HUES48 (cell line): ENCODE results near the gene THEMIS2.

ENCODE experiments used
- H3K27ac ChIP-seq: one replicate; pipeline ENCODE4 v1.7.0; 2013; ENCODE audit warnings: low read depth, low read length, inconsistent platforms
- H3K27me3 ChIP-seq: 2 replicates; pipeline ENCODE4 v1.6.1; 2013; ENCODE audit warnings: mild to moderate bottlenecking, low read length; ENCODE audit not compliant: control insufficient read depth, insufficient read depth
- H3K36me3 ChIP-seq: 2 replicates; pipeline ENCODE4 v1.6.1; 2013; ENCODE audit warnings: low read length; ENCODE audit not compliant: control insufficient read depth, insufficient read depth
- H3K4me1 ChIP-seq: 2 replicates; pipeline ENCODE4 v1.6.1; 2013; ENCODE audit warnings: mild to moderate bottlenecking, low read length; ENCODE audit not compliant: control insufficient read depth, insufficient read depth
- H3K4me3 ChIP-seq: 2 replicates; pipeline ENCODE4 v1.5.1; 2013; ENCODE audit warnings: mild to moderate bottlenecking, low read depth, low read length
- H3K9ac ChIP-seq: 2 replicates; pipeline ENCODE4 v1.6.1; 2013; ENCODE audit warnings: mild to moderate bottlenecking, low read depth, low read length, moderate library complexity
- H3K9me3 ChIP-seq: 2 replicates; pipeline ENCODE4 v1.6.1; 2013; ENCODE audit warnings: low read length; ENCODE audit not compliant: control insufficient read depth, insufficient read depth

The THEMIS2 gene

GRCh38 chr1:27887215-27888021, 15.1 kb downstream of the THEMIS2 start:
- Histone ChIP-seq H3K9me3 (no peaks in the 10 kb centered on the region), H3K4me3 (no peak overlapping the region), H3K27ac (no peak overlapping the region), H3K4me1 (no peaks in the 10 kb centered on the region), H3K36me3 (peaks cover 81% of the 10 kb centered on the region), H3K27me3 (no peaks in the 10 kb centered on the region), H3K9ac (no peak overlapping the region)

- H3K9me3 ChIP-seq: no peaks in the 10 kb centered on the region
- H3K36me3 ChIP-seq: peaks cover 84% of the 10 kb centered on the region
- no peak overlapping the region for H3K27ac ChIP-seq
- H3K27me3 ChIP-seq: no peaks in the 10 kb centered on the region
- H3K9ac ChIP-seq: no peak overlapping the region
- no peak overlapping the region for H3K4me3 ChIP-seq
- no peaks in the 10 kb centered on the region for H3K4me1 ChIP-seq
Observed at GRCh38 chr1:27889506-27889905, 17.2 kb downstream of the THEMIS2 start.

- Histone ChIP-seq H3K27me3 (no peaks in the 10 kb centered on the region), H3K27ac (no peak overlapping the region), H3K9ac (no peak overlapping the region), H3K9me3 (no peaks in the 10 kb centered on the region), H3K4me1 (no peaks in the 10 kb centered on the region), H3K36me3 (peaks cover 82% of the 10 kb centered on the region), H3K4me3 (no peak overlapping the region)
Observed at GRCh38 chr1:27891196-27891889, 19.0 kb downstream of the THEMIS2 start.

GRCh38 chr1:27894521-27894920, 22.2 kb downstream of the THEMIS2 start:
- H3K27me3 ChIP-seq: no peaks in the 10 kb centered on the region
- no peaks in the 10 kb centered on the region for H3K4me1 ChIP-seq
- H3K27ac ChIP-seq: no peak overlapping the region
- H3K9ac ChIP-seq: no peak overlapping the region
- H3K36me3 ChIP-seq: peaks cover 87% of the 10 kb centered on the region
- no peak overlapping the region for H3K4me3 ChIP-seq
- H3K9me3 ChIP-seq: no peaks in the 10 kb centered on the region

GRCh38 chr1:27906759-27907158, 34.4 kb downstream of the THEMIS2 start:
- no peak overlapping the region for H3K27ac ChIP-seq
- H3K4me3 ChIP-seq: no peak overlapping the region
- no peaks in the 10 kb centered on the region for H3K4me1 ChIP-seq
- no peak overlapping the region for H3K9ac ChIP-seq
- no peaks in the 10 kb centered on the region for H3K9me3 ChIP-seq
- peaks cover 97% of the 10 kb centered on the region for H3K36me3 ChIP-seq
- H3K27me3 ChIP-seq: no peaks in the 10 kb centered on the region

GRCh38 chr1:27912429-27912828, 40.1 kb downstream of the THEMIS2 start:
- peaks cover 9% of the 10 kb centered on the region for H3K27me3 ChIP-seq
- H3K27ac ChIP-seq: no peak overlapping the region
- peaks cover 6% of the 10 kb centered on the region for H3K9me3 ChIP-seq
- H3K4me1 ChIP-seq: no peaks in the 10 kb centered on the region
- H3K9ac ChIP-seq: no peak overlapping the region
- no peak overlapping the region for H3K4me3 ChIP-seq
- H3K36me3 ChIP-seq: peaks cover 54% of the 10 kb centered on the region

- no peaks in the 10 kb centered on the region for H3K4me1 ChIP-seq
- H3K36me3 ChIP-seq: peaks cover 27% of the 10 kb centered on the region
- H3K9ac ChIP-seq: no peak overlapping the region
- H3K27ac ChIP-seq: no peak overlapping the region
- H3K4me3 ChIP-seq: 0 out of 2 replicates have a peak overlapping the region, but pooled peaks have one; percentile 20
- H3K9me3 ChIP-seq: peaks cover 6% of the 10 kb centered on the region
- peaks cover 18% of the 10 kb centered on the region for H3K27me3 ChIP-seq
Observed at GRCh38 chr1:27915082-27915575, 42.8 kb downstream of the THEMIS2 start.

GRCh38 chr1:27922272-27922671, 49.9 kb downstream of the THEMIS2 start:
- H3K9me3 ChIP-seq: no peaks in the 10 kb centered on the region
- H3K4me1 ChIP-seq: no peaks in the 10 kb centered on the region
- H3K27me3 ChIP-seq: peaks cover 10% of the 10 kb centered on the region; the same call in 1 of the 2 replicates
- H3K4me3 ChIP-seq: no peak overlapping the region
- H3K36me3 ChIP-seq: no peaks in the 10 kb centered on the region
- H3K27ac ChIP-seq: no peak overlapping the region
- no peak overlapping the region for H3K9ac ChIP-seq

GRCh38 chr1:27928216-27928954, 56.0 kb downstream of the THEMIS2 start:
- Histone ChIP-seq H3K9ac (no peak overlapping the region), H3K9me3 (no peaks in the 10 kb centered on the region), H3K4me3 (no peak overlapping the region), H3K27me3 (no peaks in the 10 kb centered on the region), H3K4me1 (peaks cover 7% of the 10 kb centered on the region), H3K27ac (peak overlapping the region; percentile 64), H3K36me3 (no peaks in the 10 kb centered on the region)

GRCh38 chr1:27931184-27931583, 58.8 kb downstream of the THEMIS2 start:
- Histone ChIP-seq H3K9ac (no peak overlapping the region), H3K36me3 (no peaks in the 10 kb centered on the region), H3K4me1 (peaks cover 7% of the 10 kb centered on the region), H3K4me3 (no peak overlapping the region), H3K27ac (no peak overlapping the region), H3K9me3 (no peaks in the 10 kb centered on the region), H3K27me3 (no peaks in the 10 kb centered on the region)
